ENCODE data around the gene CYP4F3. TPM values are rescaled to one million over a fixed set of nuclear protein-coding genes. Genes with fewer than 3 reads are reported as not detected.
"Not testable (repeated sequence)": the region's sequence is repeated elsewhere in the genome, so short reads cannot be mapped to it uniquely, and the experiment has no call there.

The CYP4F3 gene
- total RNA-seq, 1 experiment from 2014 or later: 0.11 TPM

- no peak for DNase-seq (ENCODE audit: low read depth)
Observed at GRCh38 chr19:15666883-15667282, 26.2 kb downstream of the CYP4F3 start.

- DNase-seq (ENCODE audit: low read depth): no peak
Observed at GRCh38 chr19:15669440-15669839, 28.7 kb downstream of the CYP4F3 start.

GRCh38 chr19:15669891-15670290, 29.2 kb downstream of the CYP4F3 start:
- no peak for DNase-seq (ENCODE audit: low read depth)

- no peak for DNase-seq (ENCODE audit: low read depth)
Observed at GRCh38 chr19:15671237-15671821, 30.6 kb downstream of the CYP4F3 start.

GRCh38 chr19:15671891-15672579, 31.3 kb downstream of the CYP4F3 start:
- no peak for DNase-seq (ENCODE audit: low read depth)

- peak; percentile 8 for DNase-seq (ENCODE audit: low read depth)
Observed at GRCh38 chr19:15672580-15673175, 32.0 kb downstream of the CYP4F3 start, which contains the start of gene CYP4F12. Gene CYP4F12 (plus strand): TSS chr19:15673087. CDS start chr19:15673530, 443 bp downstream.

GRCh38 chr19:15673176-15673654, 32.5 kb downstream of the CYP4F3 start:
- DNase-seq (ENCODE audit: low read depth): no peak

- DNase-seq (ENCODE audit: low read depth): no peak
Observed at GRCh38 chr19:15675560-15675959, 34.9 kb downstream of the CYP4F3 start.

- DNase-seq (ENCODE audit: low read depth): no peak
Observed at GRCh38 chr19:15679089-15679488, 38.4 kb downstream of the CYP4F3 start.

GRCh38 chr19:15679865-15680264, 39.2 kb downstream of the CYP4F3 start:
- not testable (repeated sequence) for DNase-seq (ENCODE audit: low read depth)

GRCh38 chr19:15680478-15681322, 40.0 kb downstream of the CYP4F3 start:
- DNase-seq (ENCODE audit: low read depth): no peak

- DNase-seq (ENCODE audit: low read depth): no peak
Observed at GRCh38 chr19:15683411-15683810, 42.7 kb downstream of the CYP4F3 start.

GRCh38 chr19:15684828-15685227, 44.1 kb downstream of the CYP4F3 start:
- DNase-seq (ENCODE audit: low read depth): no peak

- DNase-seq (ENCODE audit: low read depth): peak; percentile 21
Observed at GRCh38 chr19:15696654-15697194, 56.0 kb downstream of the CYP4F3 start.

- DNase-seq (ENCODE audit: low read depth): no peak
Observed at GRCh38 chr19:15701757-15702533, 61.2 kb downstream of the CYP4F3 start.

- DNase-seq (ENCODE audit: low read depth): peak; percentile 36
Observed at GRCh38 chr19:15702534-15702930, 61.8 kb downstream of the CYP4F3 start.

Measured in HT1080 (cell line).